Measurements from ENCODE around the gene SELENBP1.

DNA sequence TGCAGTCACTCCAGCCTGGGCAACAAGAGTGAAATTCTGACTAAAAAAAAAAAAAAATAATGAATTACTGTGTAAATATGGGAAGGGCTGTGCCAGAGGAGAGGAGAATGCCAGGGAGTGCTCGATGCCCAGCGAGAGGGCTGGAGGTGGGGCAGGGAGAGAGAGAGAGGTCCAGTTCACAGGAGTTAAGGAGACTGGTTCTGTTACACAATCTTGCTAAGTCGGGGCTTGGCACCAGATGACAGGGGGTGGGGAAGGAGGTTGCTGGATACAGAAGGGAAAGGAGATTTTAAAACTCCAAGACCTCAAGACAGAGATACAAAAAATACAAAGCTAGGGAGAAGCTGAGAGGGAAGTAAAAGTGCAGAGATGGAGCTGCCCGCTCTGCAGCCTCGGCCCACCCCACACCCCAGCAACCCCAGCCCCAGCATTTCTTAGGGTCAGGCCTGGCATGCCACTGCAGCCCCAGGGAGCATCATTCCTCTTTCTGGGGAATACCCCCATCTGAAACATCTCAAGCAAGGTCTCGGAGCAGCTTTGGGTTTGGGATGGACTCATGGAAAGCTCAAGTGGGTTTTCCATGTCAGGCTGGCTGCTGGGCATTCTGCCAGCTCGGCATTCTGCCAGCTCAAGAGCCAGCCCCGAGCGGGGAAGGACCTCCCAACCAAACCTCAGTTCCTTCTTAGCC, 991 bp downstream of the SELENBP1 start:
- TF ChIP-seq POLR2A (conservative IDR thresholded peaks at IDR 0.05), result no peak
- no peak for TF ChIP-seq POLR2AphosphoS5 (IDR thresholded peaks at IDR 0.05; ENCODE audit: control insufficient read depth, insufficient read depth, low read depth, low read length)
- TF ChIP-seq XRCC5 (IDR thresholded peaks at IDR 0.05; ENCODE audit: low read depth, low read length), result no peak
- no peak for TF ChIP-seq EHMT2 (IDR thresholded peaks at IDR 0.05)
